HG03039 (cell line): ENCODE data around the gene DNM1L.
"Not testable (repeated sequence)": the region's sequence is repeated elsewhere in the genome, so short reads cannot be mapped to it uniquely, and the experiment has no call there.

Experiments used
- ATAC-seq: cut with Tn5 transposase; IDR thresholded peaks from one replicate; pipeline ENCODE4 v1.9.1; 2021; ENCODE audit warnings: mild to moderate bottlenecking, moderate library complexity; ENCODE audit not compliant: unreplicated experiment

DNM1L gene

DNA sequence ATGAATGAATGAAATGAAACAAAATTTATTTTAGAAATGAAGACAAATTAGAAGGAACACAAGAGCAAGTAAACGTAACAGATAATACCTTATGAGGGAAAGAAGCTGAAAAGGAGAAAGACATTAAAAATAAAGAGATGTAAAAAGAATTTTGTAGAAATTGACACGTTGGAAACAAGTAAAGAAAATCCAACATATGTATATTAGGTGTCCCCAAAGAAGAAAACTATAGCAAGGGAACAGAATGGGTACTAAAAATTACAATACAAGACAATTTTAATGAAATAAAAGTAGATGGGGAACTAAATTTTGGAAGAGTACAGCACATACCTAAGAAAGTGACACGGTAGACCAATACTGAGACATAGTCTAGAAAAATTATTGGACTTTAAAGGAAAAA lies 16.7 kb downstream of the DNM1L start:
- no peak for ATAC-seq

DNA sequence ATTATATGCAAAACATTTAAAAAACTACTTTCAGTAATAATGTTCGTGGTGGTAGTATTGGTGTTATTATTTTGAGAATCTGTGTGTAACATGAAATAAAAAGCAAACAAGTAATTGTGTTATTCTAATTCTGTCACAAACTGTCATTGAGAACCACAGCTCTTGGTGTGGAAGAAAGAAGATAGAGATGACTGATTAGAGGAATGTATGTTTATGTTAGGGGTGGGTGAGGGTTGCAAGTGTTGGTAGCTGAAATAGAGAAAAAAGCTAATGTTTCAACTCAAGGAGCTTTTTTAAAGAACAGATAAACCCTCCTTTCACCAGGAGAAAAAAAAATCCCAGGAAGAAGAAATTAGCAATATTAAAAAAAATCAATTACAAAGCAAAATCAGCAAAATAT lies 18.3 kb downstream of the DNM1L start:
- no peak for ATAC-seq

DNA sequence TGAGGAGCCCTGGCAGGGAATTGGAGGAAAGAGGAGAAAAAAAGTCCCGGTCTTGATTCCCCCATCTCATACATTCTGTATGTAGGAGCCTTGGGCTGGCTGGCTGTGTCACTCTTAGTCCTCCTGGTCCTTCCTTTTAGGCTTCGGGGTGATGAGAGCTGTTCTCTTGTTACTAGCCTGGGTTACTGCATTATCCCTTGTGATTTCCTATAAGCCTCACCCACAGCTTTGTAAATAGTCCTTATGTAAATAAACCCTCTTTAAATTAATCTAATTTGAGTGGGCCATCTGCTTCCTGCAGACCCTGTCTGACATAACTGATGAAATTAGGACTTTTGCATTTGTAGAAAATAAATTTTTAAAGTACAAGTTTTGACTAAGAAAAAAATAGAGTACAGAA lies 19.2 kb downstream of the DNM1L start:
- no peak for ATAC-seq

DNA sequence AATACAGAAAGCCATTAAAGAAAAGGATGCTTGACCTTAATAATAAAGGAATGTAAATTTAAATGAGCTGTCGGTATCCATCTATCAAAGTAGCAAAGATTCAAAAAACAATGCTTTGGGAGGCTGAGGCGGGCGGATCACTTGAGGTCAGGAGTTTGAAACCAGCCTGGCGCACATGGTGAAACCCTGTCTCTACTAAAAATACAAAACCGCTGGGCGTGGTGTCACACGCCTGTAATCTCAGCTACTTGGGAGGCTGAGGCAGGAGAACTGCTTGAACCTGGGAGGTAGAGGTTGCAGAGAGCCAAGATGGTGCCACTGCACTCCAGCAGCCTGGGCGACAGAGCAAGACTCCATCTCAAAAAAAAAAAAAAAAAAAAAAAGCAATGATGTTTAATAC lies 20.3 kb downstream of the DNM1L start:
- ATAC-seq = not testable (repeated sequence)

DNA sequence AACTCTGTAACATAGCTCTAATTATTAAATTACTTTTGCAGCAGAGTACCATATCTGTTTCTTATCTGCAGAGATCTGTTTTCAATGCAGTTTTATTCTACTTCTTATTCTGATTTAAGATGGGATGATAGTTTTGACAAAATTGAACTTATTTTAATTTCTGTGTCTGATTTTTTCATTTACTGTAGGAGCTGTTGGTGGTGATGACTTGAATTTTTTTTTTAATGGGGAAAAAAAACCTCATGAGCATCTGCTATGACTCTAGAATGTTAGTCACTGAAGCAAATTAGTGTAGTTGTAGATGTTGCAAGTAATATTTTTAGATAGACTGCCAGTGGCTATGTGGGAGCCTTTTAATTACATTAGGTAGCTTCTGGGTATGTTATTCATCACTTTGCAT lies 23.4 kb downstream of the DNM1L start:
- ATAC-seq = no peak

DNA sequence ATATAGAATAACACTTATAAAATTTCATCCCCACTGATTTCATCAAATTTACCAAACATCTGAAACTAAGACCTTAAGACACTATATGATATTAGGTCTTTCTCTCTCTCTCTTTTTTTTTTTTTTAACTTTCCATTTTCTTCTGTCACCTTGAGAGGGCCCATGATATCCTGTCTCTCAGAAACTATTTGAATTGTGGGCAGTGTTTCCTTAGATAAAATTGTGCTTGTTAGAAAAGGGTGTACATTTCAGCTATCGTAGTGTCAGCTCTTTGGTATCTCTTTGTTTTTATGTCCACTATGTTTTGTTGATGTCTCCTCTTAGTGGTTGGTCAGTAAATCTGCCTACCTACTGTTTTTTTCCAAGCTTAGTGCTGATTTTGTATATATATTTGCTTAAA lies 23.8 kb downstream of the DNM1L start:
- no peak for ATAC-seq

DNA sequence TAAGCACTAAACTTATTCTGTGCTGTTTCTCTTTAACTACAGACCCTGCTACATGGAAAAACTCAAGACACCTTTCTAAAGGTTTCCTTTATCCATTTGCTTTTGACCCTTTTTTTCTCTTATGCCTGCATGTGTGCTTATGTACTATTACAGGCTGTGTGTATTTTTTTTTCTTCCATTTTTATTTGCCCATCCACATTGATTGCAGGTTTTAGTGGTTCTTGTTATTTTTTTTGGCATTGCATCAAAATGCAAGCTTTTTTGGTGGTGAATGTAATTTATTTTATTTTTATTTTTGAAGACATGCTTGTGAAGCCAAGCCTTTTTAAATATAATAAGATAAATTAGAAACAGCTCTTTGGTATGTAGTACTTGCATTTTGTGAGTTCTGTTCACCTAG lies 26.7 kb downstream of the DNM1L start:
- ATAC-seq = no peak

DNA sequence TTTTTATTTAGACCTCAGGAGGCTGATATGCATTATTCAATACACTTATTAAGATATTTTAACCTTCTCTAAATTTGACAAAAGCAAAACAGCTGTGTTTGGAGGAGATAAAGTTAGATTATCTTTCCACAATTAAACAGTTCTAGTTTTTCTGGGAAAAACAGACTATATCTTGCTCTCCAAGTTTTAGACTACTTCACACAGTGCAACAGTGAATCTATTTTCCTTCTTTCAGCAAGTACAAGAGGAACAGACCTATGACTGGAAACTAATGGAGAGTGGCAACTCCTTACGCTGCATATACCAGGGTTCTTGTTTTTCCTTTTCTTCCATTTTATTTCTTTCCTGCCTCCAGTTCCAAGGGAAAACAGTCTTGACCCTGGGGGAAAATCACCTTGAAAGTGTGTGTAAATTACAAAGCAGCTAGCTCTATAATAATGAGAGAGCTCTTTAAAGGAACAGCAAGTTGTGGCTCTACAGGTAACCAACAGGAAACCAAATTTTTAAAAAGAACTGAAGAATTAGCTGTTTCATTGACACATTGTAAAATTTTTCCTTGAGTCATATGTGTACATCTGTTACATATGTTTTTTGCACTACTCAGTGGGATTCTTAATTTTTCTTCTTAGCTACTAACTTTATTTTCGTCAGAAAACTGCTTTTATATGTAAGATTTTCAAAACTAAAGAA lies 27.4 kb downstream of the DNM1L start:
- no peak for ATAC-seq

DNA sequence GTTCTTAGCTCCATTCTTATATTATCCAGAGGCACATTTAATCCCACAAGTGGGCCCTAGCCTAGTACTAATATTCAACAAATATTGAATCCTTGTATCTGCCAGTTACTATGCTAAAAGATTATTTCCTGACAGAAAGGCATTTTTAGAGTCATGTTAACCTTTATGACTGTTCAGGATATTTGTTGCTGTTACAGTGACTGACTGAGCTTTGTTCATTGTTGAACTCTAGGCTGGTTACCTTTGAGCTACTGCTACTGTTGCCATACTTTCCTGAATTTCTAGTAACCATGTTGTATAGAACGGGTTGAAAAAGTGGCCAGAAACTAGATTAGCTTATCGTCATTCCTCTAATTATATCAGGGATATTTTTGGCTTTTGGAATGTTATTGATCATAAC lies 29.8 kb downstream of the DNM1L start:
- ATAC-seq = no peak

DNA sequence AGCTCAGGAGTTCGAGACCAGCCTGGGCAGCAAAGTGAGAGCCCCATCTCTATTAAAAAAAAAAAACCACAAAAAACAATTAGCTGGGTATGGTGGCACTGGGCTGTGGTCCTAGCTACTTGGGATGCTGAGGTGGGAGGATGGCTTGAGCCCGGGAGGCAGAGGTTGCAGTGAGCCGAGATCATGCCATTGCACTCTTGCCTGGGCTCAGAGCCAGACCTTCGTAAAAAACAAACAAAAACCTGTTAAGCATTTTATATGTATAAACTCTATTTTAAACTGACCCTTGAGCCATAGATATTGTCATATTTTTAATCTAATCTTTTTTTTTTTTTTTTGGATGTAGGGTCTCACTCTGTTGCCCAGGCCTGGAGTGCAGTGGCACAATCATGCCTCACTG lies 35.7 kb downstream of the DNM1L start:
- ATAC-seq = no peak

DNA sequence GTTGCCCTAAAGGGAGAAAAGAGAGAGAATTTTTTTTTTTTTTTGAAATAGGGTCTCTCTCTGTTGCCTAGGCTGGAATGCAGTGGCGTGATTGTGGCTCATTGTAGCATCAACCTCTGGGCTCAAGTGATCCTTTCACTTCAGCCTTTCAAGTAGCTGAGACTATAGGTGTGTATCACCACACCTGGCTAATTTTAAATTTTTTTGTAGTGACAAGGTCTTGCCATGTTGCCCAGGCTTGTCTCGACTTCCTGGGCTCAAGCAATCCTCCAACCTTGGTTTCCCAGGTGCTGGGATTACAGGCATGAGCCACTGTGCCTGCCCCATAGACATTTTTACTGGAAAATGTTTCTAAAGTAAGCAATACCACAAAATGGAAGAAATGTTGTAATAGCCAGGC lies 39.8 kb downstream of the DNM1L start:
- ATAC-seq = no peak

DNA sequence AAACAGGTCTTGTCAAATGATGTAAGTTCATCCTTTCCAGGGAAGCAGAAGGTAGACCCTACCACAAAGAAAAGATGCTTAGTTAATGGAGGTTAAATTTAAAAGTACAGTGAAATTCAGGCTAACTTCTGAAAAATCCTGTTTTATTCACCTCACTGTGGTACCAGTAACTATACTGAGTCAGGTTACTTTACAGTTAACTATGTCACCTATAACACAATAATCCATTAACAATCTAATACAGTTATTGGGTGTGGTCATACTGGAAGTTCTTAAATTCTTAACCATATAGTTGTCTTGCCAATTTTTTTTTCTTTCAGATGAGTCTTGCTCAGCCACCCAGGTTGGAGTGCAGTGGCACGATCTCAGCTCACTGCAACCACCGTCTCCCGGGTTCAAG lies 46.2 kb downstream of the DNM1L start:
- ATAC-seq = not testable (repeated sequence)

DNA sequence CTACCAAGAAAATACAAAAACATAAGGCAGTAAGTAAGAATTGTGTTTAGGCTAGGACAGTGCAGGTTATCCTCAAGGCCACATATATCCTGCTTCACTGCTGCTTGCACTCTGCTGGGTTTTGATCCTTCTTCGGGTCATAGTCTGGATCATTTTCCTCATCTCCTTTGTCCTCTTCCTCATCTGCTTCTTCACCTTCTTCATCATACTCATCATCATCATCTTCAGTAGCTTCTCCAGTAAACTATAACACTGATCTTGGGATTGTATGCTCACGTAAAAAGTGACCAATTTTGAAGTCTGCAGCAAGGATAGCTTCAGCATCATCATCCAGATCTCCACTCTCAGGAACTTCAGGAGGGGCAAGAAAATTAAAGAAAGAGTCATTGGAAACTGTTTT lies 47.2 kb downstream of the DNM1L start:
- ATAC-seq = no peak

DNA sequence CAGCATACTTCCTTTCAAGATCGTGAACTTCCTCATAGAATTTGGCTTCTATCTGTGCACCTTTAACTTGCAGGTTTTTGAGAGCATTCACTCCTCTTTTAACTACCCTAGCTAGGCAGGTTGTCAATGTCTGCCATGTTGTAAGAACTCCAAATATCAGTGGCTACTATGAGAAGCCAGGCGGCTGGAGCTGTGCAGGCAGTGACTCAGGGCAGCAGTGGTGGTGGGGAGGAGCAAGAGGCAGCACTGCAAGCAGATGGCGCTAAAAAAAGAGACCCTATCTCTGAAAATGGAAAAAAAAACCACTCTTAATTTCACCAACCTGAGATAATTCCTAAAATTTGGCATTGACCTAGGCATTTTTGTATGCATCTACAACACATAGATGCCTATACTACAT lies 48.1 kb downstream of the DNM1L start:
- ATAC-seq = no peak

DNA sequence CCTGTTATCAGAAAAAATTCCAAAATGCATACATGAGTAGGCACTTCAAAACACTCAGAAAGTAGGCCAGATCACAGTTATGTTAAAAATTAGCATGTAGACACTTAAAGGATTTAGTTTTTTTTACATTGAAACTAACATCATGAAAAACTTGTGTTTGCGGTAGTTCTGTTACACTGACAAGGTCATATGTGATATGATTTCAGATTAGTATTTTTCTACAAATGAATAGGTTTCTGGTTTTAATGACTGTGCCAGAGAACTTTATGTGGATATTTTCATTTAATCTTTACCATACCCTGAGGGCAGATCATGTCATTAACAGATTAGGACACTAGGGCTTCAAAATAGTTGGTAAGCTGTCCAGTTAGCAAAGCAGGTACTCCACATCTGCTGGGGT lies 55.9 kb downstream of the DNM1L start:
- no peak for ATAC-seq

DNA sequence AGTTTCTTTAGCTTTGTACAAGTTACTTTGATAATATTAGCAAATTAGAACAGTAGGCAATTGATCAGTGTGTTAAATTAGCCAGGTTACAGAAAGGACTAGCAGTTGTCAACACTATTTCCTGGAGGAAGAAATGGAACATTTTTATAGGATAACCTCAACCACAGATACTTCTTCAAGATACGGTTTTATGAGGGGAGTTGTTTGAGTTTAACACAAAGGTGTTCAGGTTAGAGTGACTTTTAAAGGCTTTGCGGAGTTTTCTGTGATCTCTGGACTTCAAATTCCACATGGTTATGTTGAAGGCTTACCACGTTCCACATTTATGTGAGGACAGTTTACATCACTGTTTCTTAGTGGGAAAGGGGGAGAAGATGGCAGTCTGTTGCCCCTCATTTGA lies 57.3 kb downstream of the DNM1L start:
- no peak for ATAC-seq

DNA sequence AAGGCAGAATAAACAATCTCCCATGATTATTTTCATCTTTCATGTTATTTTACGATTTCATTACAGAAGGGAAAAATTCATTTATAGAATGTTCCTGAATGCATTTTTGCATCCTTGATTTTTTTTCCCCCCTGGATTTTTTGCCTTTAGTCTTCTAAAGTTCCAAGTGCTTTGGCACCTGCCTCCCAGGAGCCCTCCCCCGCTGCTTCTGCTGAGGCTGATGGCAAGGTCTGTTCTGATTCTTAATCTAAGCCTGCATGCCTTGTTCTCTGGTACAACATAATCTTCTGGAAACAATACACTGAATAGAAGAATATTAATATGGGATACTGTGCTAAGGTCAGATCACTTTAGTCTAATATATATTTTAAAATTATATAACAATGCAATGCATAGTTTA lies 58.6 kb downstream of the DNM1L start:
- no peak for ATAC-seq

DNA sequence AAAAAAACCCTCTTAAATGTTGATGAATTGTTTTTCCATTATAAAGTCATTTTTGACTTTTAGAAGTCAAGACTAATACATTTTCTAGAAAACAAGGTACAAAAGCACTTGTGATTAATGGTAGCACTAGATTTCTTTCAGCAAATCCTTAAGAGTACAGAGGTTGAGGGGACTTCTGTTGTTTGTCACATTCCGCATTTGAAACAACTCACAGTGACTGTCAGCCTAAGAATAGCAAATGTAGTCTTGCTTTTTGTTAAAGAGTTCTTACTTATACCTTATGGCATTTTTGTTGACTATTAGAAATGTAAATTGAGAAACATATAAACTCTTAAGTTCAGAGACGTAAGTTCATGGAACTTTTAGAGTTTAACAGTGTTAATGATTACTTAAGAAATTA lies 60.2 kb downstream of the DNM1L start:
- no peak for ATAC-seq

DNA sequence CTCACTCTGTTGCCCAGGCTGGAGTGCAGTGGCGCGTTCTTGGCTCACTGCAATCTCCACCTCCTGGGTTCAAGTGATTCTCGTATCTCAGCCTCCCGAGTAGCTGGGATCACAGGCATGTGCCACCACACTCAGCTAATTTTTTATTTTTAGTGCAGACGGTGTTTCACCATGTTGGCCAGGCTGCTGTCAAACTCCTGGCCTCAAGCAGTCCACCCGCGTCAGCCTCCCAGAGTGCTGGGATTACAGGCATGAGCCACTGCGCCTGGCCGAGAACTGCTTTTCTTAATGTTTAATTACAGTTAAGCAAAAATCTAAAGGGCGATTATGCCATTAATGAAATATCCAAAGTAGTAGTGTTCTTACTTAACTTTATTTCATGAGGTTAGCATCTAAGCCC lies 63.0 kb downstream of the DNM1L start:
- no peak for ATAC-seq

DNA sequence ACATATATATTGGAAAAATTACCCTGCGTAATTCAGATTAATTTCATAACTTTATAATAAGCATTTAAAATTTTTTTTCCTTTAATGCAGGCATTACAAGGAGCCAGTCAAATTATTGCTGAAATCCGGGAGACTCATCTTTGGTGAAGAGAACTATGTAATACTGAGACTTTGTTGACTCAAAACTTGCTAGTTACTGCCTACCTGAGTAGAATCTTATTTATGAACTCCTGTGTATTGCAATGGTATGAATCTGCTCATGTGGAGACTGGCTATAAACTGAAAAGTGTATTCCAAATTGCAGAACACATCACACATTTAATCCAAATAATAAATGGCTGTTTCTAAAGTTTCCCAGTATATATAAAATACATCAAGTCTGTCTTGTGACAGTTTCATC lies 64.2 kb downstream of the DNM1L start:
- ATAC-seq = no peak

DNA sequence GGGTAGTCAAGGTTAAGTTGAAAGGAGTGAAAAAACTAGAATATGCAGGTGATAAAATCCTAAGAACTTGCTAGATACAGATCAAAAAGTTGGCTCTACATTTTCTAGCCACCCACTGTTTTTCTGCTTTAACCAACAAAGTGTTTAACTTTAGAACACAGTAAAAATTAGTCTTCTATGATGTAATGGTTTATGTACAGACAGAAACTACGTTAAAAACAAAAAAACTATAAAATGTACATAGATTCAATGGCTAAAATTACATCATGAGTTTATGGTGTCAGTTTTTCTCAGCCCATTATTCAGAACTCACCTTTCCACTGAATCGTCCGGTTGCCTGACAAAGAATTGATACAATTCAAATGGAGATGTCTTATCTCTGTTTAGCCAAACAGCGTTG lies 74.5 kb downstream of the DNM1L start:
- ATAC-seq = no peak

DNA sequence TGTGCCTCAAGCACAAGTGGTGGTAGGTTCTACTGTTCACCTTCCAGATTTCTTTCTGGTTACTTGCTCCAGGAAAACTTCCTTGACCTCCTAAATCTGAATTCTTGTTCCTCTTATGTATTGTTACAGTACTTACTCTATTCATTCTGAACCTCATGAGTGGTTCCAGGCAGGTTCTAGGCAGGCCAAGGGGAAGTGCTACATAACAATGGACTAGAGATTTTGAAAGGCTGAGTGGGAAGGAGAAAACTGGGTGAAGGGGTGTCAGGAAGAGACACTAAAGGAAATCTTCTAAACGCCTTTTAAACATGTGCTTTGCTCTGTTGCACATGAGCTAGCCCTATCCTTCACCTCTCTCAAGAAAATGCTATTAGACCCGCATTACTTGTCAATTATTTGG lies 75.0 kb downstream of the DNM1L start:
- ATAC-seq = no peak

DNA sequence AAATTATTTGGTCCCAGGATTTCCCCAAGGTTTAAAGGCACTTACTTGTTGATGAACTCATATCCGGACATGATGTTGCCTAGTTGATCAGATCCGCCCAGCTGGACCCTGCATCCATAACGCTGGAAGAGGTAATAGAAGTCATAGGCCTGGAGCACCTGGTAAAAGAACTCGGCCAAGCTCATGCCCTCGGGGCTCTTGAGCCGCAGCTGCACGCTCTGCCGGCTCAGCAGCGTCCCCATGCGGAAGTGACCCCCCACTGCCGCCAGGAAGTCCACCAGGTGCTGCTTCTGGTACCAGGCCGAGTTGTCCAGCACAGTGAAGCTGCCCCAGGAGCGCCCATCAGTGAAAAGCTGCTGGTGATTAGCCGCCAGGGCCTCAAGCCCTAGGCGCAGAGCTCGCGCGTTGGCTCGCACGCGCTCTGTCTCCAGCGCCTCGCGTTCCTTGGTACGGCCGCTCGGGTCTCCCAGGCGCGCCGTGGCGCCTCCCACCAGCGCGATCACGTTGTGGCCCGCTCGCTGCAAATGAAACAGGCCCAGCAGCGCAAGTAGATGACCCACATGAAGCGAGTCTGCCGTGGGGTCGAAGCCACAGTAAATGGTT lies 76.1 kb downstream of the DNM1L start:
- ATAC-seq = peak; percentile 71
